Lung (tissue), 12 donors: ENCODE data around the gene VPS8. TPM values are rescaled to one million over a fixed set of nuclear protein-coding genes. Genes with fewer than 3 reads are reported as not detected.

Experiments used
- ATAC-seq: fragments of 200-7000 bp; cut with Tn5 transposase; one replicate; pipeline ENCODE4 v1.9.1; 2020; ENCODE audit warnings: moderate number of reproducible peaks; ENCODE audit not compliant: insufficient read depth, low FRiP score
- DNase-seq, 3 donors: peaks; one replicate each; pipeline ENCODE4 v3.0.0-alpha.2; 2013 to 2017
- H3K27ac ChIP-seq, 2 donors: one replicate each; pipeline ENCODE4 v1.5.1; 2013; ENCODE audit warnings: mild to moderate bottlenecking in 2 of 2, moderate library complexity in 2 of 2, control low read depth in 1 of 2, inconsistent platforms in 1 of 2, low read depth in 1 of 2, low read length in 1 of 2
- H3K27me3 ChIP-seq, 3 donors: one replicate each; pipeline ENCODE4 v1.5.1; 2013; ENCODE audit warnings: low read length in 2 of 3; ENCODE audit not compliant: control insufficient read depth in 3 of 3, insufficient read depth in 3 of 3
- H3K36me3 ChIP-seq, 4 donors: one replicate each; pipeline ENCODE4 v1.5.1; 2013; ENCODE audit warnings: low read length in 4 of 4, mild to moderate bottlenecking in 1 of 4, moderate library complexity in 1 of 4; ENCODE audit not compliant: control insufficient read depth in 4 of 4, insufficient read depth in 4 of 4
- H3K4me1 ChIP-seq, 5 donors: one replicate each; pipeline ENCODE4 v1.5.1; 2013; ENCODE audit warnings: low read length in 5 of 5, mild to moderate bottlenecking in 2 of 5, moderate library complexity in 1 of 5; ENCODE audit not compliant: control insufficient read depth in 5 of 5, insufficient read depth in 5 of 5
- H3K4me3 ChIP-seq: one replicate; pipeline ENCODE4 v1.5.1; 2013; ENCODE audit warnings: mild to moderate bottlenecking, control low read depth, moderate library complexity
- H3K9ac ChIP-seq, 2 donors: one replicate each; pipeline ENCODE4 v1.5.1; 2013; ENCODE audit warnings: low read length in 2 of 2, control low read depth in 1 of 2; ENCODE audit not compliant: insufficient read depth in 1 of 2
- H3K9me3 ChIP-seq, 4 donors: one replicate each; pipeline ENCODE4 v1.5.1; 2013; ENCODE audit warnings: low read length in 3 of 4, mild to moderate bottlenecking in 1 of 4, moderate library complexity in 1 of 4; ENCODE audit not compliant: control insufficient read depth in 4 of 4, insufficient read depth in 3 of 4
- WGBS, 2 donors: extraction: QIAGEN DNeasy Blood & Tissue Kit; methylation state at CpG; one replicate each; pipeline ENCODE4 v1.1.7; 2013; 5-methylcytosine and 5-hydroxymethylcytosine counted together
- polyA plus RNA-seq, 2 donors: library from polyadenylated mRNA; stranded (reverse); fragments of 200-250 nt; gene quantifications; one replicate each; pipeline ENCODE4 v1.2.1, GENCODE V29; 2013
- total RNA-seq, 2 donors: library from RNA; depleted of rRNA in 1 of 2; stranded (reverse); fragments of >200 nt in 1 of 2; gene quantifications; one replicate each; pipeline ENCODE4 v1.2.1, GENCODE V29; 2014 to 2021
- TF ChIP-seq, protein P1 (sequence below): IDR thresholded peaks from 2 replicates; pipeline ENCODE4 v1.5.1; 2012; ENCODE audit warnings: mild to moderate bottlenecking; ENCODE audit errors: control extremely low read depth, extremely low read depth
- donor health status: control.
- donor health status: control.
- donor health status: Bipolar disorder and iron deficiency.
- donor health status: healthy.
- donor health status: DM: yes; HTN: yes; CAD: no.

VPS8 gene
- total and polyA plus RNA-seq, 4 donors, result 13.9 to 184 (median 38.5) TPM

DNA sequence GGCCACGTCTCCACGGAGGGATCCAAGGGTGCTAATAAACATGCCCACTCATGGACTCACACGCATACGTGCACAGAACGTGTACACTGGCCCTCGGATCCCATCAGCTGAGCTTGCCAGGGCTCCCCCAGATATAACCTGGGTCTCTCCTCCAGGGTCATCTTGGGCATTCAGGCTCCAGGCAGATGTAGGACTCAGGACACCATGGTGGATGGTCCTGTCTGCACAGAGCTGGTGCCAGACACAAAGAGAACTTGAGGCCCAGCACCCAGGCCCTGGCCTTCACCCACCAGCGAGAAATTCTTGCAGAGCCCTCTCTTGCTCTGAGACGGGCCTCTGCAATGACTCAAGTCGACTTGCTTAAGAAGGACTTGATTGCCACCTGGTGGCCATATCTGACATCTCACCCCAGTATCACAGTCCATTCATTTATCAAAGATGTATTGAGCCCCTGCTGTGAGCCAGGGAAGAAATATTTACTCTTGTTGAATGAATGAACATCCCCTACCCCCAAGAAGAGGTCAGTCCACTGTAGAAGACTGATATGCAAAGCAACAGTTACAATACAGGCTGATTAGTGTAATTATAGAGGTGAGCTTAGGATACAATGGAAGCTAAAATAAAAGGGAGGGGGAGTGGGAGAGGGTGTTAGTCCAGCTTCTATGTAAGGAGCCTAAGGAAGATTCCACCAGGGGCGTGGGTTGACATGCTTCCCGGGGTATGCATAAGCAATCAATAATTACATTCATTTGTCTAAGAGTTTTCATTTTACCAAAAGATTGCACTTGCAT, 34.2 kb upstream of the VPS8 start:
- Histone ChIP-seq H3K4me3 (no peak overlapping the region), H3K36me3 (no peaks in the 10 kb centered on the region), H3K9ac (no peak overlapping the region), H3K9me3 (peaks cover 0 to 3% (median 0%) of the 10 kb centered on the region in 4 donors), H3K27me3 (peaks cover 0 to 2% (median 0%) of the 10 kb centered on the region in 3 donors), H3K27ac (no peak overlapping the region), H3K4me1 (peaks cover 0 to 21% (median 2%) of the 10 kb centered on the region in 5 donors)
- TF ChIP-seq, protein P1, sequence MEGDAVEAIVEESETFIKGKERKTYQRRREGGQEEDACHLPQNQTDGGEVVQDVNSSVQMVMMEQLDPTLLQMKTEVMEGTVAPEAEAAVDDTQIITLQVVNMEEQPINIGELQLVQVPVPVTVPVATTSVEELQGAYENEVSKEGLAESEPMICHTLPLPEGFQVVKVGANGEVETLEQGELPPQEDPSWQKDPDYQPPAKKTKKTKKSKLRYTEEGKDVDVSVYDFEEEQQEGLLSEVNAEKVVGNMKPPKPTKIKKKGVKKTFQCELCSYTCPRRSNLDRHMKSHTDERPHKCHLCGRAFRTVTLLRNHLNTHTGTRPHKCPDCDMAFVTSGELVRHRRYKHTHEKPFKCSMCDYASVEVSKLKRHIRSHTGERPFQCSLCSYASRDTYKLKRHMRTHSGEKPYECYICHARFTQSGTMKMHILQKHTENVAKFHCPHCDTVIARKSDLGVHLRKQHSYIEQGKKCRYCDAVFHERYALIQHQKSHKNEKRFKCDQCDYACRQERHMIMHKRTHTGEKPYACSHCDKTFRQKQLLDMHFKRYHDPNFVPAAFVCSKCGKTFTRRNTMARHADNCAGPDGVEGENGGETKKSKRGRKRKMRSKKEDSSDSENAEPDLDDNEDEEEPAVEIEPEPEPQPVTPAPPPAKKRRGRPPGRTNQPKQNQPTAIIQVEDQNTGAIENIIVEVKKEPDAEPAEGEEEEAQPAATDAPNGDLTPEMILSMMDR, result peak; percentile 86
- peak; percentile 89 for ATAC-seq
- WGBS, 2 donors, result 35 to 48% methylated on average over 11 of the region's 11 CpGs
- DNase-seq, result peak; percentile 93 to 97 (median 95)

DNA sequence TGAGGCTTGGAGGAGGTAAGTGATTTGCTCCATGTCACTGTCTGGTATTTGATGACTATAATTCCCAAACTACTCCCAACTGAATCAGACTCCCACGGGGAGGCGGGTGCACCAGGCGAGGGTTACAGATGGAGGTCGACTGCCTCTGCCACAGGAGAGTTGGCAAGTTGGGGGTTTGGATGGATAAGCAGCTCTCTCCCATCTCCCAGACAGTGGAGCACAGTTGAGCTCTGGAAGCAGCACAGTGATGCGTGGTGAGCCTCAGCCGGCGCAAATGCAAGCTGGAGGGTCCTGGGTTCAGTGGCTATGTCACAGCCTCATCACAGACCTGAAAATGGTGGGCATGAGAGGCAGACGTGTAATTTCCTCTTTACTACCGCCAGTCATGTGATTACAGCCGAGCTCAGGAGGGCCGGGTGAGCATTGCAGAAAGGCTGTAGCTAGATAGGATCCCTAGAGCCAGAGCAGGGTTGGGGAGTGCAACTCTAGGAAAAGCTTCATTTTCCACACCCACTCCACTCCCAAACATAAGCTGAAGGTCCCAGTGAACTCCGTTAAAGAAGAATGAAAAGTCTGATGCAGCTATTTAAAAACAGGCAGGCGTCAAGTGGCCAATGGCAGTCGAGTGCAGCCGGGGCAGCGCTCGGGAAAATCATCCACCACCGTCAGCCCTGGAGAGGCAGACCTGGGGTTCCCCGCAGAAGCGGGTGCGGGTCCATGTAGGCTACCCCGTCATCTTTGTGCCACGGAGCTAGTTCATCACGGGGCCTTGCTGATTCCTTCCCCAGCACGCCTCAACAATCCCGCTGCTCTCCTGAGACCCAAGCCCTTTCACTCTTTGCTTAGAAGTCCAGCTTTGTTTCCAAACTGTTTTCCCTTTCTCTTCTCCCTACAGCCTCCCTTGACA, 33.3 kb upstream of the VPS8 start:
- TF ChIP-seq, protein P1, result no peak
- H3K4me1 ChIP-seq, result peaks cover 0 to 12% (median 0%) of the 10 kb centered on the region in 5 donors
- no peak for DNase-seq
- no peak overlapping the region for H3K4me3 ChIP-seq
- H3K9ac ChIP-seq, result no peak overlapping the region
- WGBS, 2 donors, result 54 to 69% methylated on average over 26 of the region's 26 CpGs
- no peaks in the 10 kb centered on the region for H3K36me3 ChIP-seq
- ATAC-seq, result no peak
- H3K9me3 ChIP-seq, result peaks cover 0 to 3% (median 0%) of the 10 kb centered on the region in 4 donors
- peaks cover 0 to 2% (median 0%) of the 10 kb centered on the region in 3 donors for H3K27me3 ChIP-seq
- no peak overlapping the region for H3K27ac ChIP-seq

DNA sequence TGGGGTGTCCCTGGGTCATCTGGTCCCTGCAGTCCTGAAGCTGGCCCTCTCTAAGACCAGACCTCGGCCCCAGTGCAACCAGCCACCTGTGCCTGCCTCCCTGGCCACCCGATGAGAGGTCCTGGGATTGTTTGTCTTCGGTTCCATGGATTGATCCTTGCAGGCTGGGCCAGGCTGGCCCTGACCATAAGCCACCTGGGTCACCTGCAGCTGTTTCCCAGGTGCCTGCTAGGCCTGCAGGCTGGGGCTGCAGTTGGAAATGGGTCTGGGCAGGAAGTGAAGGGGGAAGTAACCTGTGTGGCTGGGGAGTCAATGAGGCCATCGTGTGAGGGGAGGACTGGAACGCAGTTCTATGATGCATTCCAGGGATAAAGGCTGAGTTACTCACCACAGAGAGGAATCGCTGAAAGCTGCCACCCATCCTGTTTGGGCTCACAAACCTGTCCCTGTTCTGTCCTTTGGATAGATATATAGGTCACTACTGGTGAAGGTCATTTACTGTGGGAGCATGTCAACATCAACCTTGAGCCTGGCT, 30.9 kb upstream of the VPS8 start:
- H3K9me3 ChIP-seq, result peaks cover 0 to 3% (median 0%) of the 10 kb centered on the region in 4 donors
- DNase-seq (no peak), ATAC-seq (no peak)
- TF ChIP-seq, protein P1, result no peak
- peaks cover 0 to 13% (median 0%) of the 10 kb centered on the region in 5 donors for H3K4me1 ChIP-seq
- no peak overlapping the region for H3K9ac ChIP-seq
- no peak overlapping the region for H3K4me3 ChIP-seq
- H3K27me3 ChIP-seq, result peaks cover 0 to 2% (median 0%) of the 10 kb centered on the region in 3 donors
- H3K27ac ChIP-seq, result no peak overlapping the region
- 80 to 85% methylated on average over 6 of the region's 6 CpGs for WGBS, 2 donors
- H3K36me3 ChIP-seq, result no peaks in the 10 kb centered on the region
